Suprapubic skin (tissue), 3 donors: ENCODE results near the gene KIF5A.

Experiments
- CTCF ChIP-seq, 2 donors: fragments of 200-600 bp in 1 of 2; fragments of 450-650 bp in 1 of 2; sonication (generic) in 1 of 2; IDR thresholded peaks; one replicate each; pipeline ENCODE4 v1.5.1; 2016 to 2019; ENCODE audit warnings: antibody characterized with exemption in 2 of 2, mild to moderate bottlenecking in 1 of 2, moderate library complexity in 1 of 2
- EP300 ChIP-seq: sonication (generic); formaldehyde crosslinking; IDR thresholded peaks from one replicate; pipeline ENCODE4 v1.6.1; 2017; ENCODE audit warnings: antibody characterized with exemption
- POLR2A ChIP-seq, 2 donors: fragments of 450-650 bp; IDR thresholded peaks; one replicate each; pipeline ENCODE4 v1.6.1; 2017; ENCODE audit warnings: antibody characterized with exemption in 2 of 2, mild to moderate bottlenecking in 2 of 2, moderate library complexity in 2 of 2

GRCh38 chr12:57525615-57526383 is 24.0 kb upstream of the KIF5A start:
- TF ChIP-seq POLR2A (IDR thresholded peaks at IDR 0.05) (no peak), EP300 (no peak), CTCF (IDR thresholded peaks at IDR 0.05) (no peak)
